HG02623 (cell line): ENCODE results near the gene TMEM88.

Source experiments
- ATAC-seq: cut with Tn5 transposase; IDR thresholded peaks from one replicate; pipeline ENCODE4 v1.9.1; 2021; ENCODE audit warnings: moderate library complexity; ENCODE audit not compliant: unreplicated experiment

Gene TMEM88

GRCh38 chr17:7833011-7833794, 21.7 kb upstream of the TMEM88 start:
- ATAC-seq: no peak

- peak; percentile 42 for ATAC-seq
Observed at GRCh38 chr17:7833795-7834541, 20.9 kb upstream of the TMEM88 start, which contains the start of gene KDM6B. TSS of gene KDM6B (plus strand) at chr17:7834217. CDS start at chr17:7845555, 11,338 bp downstream.

GRCh38 chr17:7834542-7834956, 20.3 kb upstream of the TMEM88 start:
- no peak for ATAC-seq

- ATAC-seq: peak; percentile 54
Observed at GRCh38 chr17:7834957-7835813, 19.7 kb upstream of the TMEM88 start.

- peak; percentile 21 for ATAC-seq
Observed at GRCh38 chr17:7835814-7836595, 18.9 kb upstream of the TMEM88 start.

GRCh38 chr17:7836596-7837407, 18.1 kb upstream of the TMEM88 start:
- ATAC-seq: no peak

- ATAC-seq: no peak
Observed at GRCh38 chr17:7837408-7838088, 17.3 kb upstream of the TMEM88 start.

- no peak for ATAC-seq
Observed at GRCh38 chr17:7838090-7839075, 16.5 kb upstream of the TMEM88 start.

- ATAC-seq: no peak
Observed at GRCh38 chr17:7839190-7839875, 15.5 kb upstream of the TMEM88 start.

GRCh38 chr17:7839876-7840261, 15.0 kb upstream of the TMEM88 start:
- ATAC-seq: no peak

GRCh38 chr17:7840441-7840840, 14.4 kb upstream of the TMEM88 start:
- no peak for ATAC-seq

- ATAC-seq: no peak
Observed at GRCh38 chr17:7840875-7841274, 14.0 kb upstream of the TMEM88 start.

- ATAC-seq: no peak
Observed at GRCh38 chr17:7841396-7841914, 13.4 kb upstream of the TMEM88 start.

GRCh38 chr17:7841915-7842379, 12.9 kb upstream of the TMEM88 start:
- peak; percentile 23 for ATAC-seq

GRCh38 chr17:7842380-7843256, 12.2 kb upstream of the TMEM88 start:
- ATAC-seq: peak; percentile 27

GRCh38 chr17:7843257-7843535, 11.7 kb upstream of the TMEM88 start:
- ATAC-seq: no peak
